ENCODE data around the gene TRAF3.

- TF ChIP-seq CTCF (IDR thresholded peaks at IDR 0.05; ENCODE audit: low read depth, low read length, missing input control) (no peak), RAD21 (IDR thresholded peaks at IDR 0.05) (no peak), MAX (IDR thresholded peaks at IDR 0.05) (no peak), SP1 (IDR thresholded peaks at IDR 0.05) (no peak), REST (IDR thresholded peaks at IDR 0.05) (no peak), YY1 (IDR thresholded peaks at IDR 0.05) (no peak), TAF1 (conservative IDR thresholded peaks at IDR 0.05) (no peak), GABPA (IDR thresholded peaks at IDR 0.05 in 1 of 2, conservative IDR thresholded peaks at IDR 0.05 in 1 of 2) (no peak), EGR1 (IDR thresholded peaks at IDR 0.05; ENCODE audit: low read depth in 2 of 2) (no peak), JUND (IDR thresholded peaks at IDR 0.05) (no peak), ZBTB33 (IDR thresholded peaks at IDR 0.05) (no peak)
These were observed 132.7 kb downstream of the TRAF3 start for GRCh38 chr14:102909911-102910310.

Measured in liver (tissue), 3 donors.